Pancreas (tissue), 10 donors: ENCODE data around the gene USP28. TPM values are rescaled to one million over a fixed set of nuclear protein-coding genes. Genes with fewer than 3 reads are reported as not detected.

Source experiments
- ATAC-seq, 4 donors: fragments of 200-7000 bp; cut with Tn5 transposase; one replicate each; pipeline versions ENCODE4 v1.8.0 to v1.9.1; 2020; ENCODE audit warnings: mild to moderate bottlenecking in 4 of 4, moderate library complexity in 4 of 4
- DNase-seq, 6 donors: peaks; one replicate each; pipeline ENCODE4 v3.0.0-alpha.2; 2020
- FAIRE-seq: peaks from 2 replicates; lab custom pipeline; 2012; peaks lifted over from hg19 to GRCh38; lab: Jason Lieb, UNC
- H3K27ac ChIP-seq, 4 donors: fragments of 200-600 bp; sonication (generic); 1 replicate in 3 of 4; 2 replicates in 1 of 4; pipeline versions ENCODE4 v1.5.0 to v1.8.0; 2020
- H3K27me3 ChIP-seq, 4 donors: fragments of 200-600 bp; one replicate each; pipeline ENCODE4 v1.8.0; 2021
- H3K36me3 ChIP-seq, 3 donors: fragments of 200-600 bp; sonication (generic) in 1 of 3; one replicate each; pipeline versions ENCODE4 v1.5.0 to v1.8.0; 2020 to 2021
- H3K4me1 ChIP-seq, 3 donors: fragments of 200-600 bp; one replicate each; pipeline ENCODE4 v1.8.0; 2021
- H3K4me3 ChIP-seq, 4 donors: fragments of 200-600 bp; sonication (generic) in 2 of 4; one replicate each; pipeline versions ENCODE4 v1.5.0 to v1.8.0; 2020 to 2021
- H3K9me3 ChIP-seq, 4 donors: fragments of 200-600 bp; one replicate each; pipeline ENCODE4 v1.8.0; 2021
- CTCF ChIP-seq, 4 donors: fragments of 200-600 bp; sonication (generic) in 3 of 4; IDR thresholded peaks; one replicate each; pipeline versions ENCODE4 v1.5.0 to v1.8.0; 2021; ENCODE audit warnings: antibody characterized with exemption in 4 of 4
- WGBS, 2 donors: extraction: QIAGEN DNeasy Blood & Tissue Kit; methylation state at CpG; one replicate each; pipeline ENCODE4 v1.1.7; 2013; 5-methylcytosine and 5-hydroxymethylcytosine counted together
- intact Hi-C, 3 donors: fragments of 100-400 bp; cut with DNase I; formaldehyde crosslinking; loops; one replicate each; pipeline versions ENCODE4 v1.11.1 to v1.14.2; 2022
- polyA plus RNA-seq, 2 donors: library from polyadenylated mRNA; stranded (reverse); fragments of 200-250 nt; gene quantifications; one replicate each; pipeline ENCODE4 v1.2.3, GENCODE V29; 2013
- total RNA-seq, 6 donors: library from RNA; stranded (reverse); fragmentation: NEBNext Ultra II Directional in 4 of 6; extraction: Animal tissue kit (Norgen Biotek cat#: 25700) in 4 of 6; gene quantifications; one replicate each; pipeline versions ENCODE4 v1.2.1 to v1.2.4, GENCODE V29; 2021 to 2023
- donor health status: healthy with polysubstance abuse.
- donor health status: DM: no; HTN: no; CAD: no; lungs with moderate emphysema.
- donor health status: DM: no; HTN: no; CAD: no.
- donor health status: control.
- donor health status: control.
- donor health status: Bipolar disorder and iron deficiency.
- donor health status: DM: yes; HTN: yes; CAD: no.
- donor health status: DM: no; HTN: no; CAD: no.
- donor health status: DM: no; HTN: no; CAD: no.
- donor health status: DM: yes; HTN: yes; CAD: no.

Gene USP28
- total and polyA plus RNA-seq, 8 donors = 3.2 to 16.6 (median 8.0) TPM

- TF ChIP-seq CTCF (IDR thresholded peaks at IDR 0.05) = no peak
- DNase-seq = no peak
- Histone ChIP-seq H3K9me3 (no peaks in the 10 kb centered on the region), H3K27ac (no peak overlapping the region), H3K27me3 (no peaks in the 10 kb centered on the region), H3K36me3 (no peaks in the 10 kb centered on the region), H3K4me1 (peaks cover 3 to 7% (median 4%) of the 10 kb centered on the region in 3 donors), H3K4me3 (no peak overlapping the region)
- no peak for ATAC-seq
- FAIRE-seq = no peak
- intact Hi-C loops = loop anchor here in 1 of 3 donors (5.0 kb wide), 1 partner anchor 361 kb away; no protein-coding TSS in a partner anchor
- WGBS, 2 donors = 80 to 81% methylated on average over 2 of the region's 2 CpGs
Measured at GRCh38 chr11:113901141-113901540, 25.8 kb upstream of the USP28 start.

DNA sequence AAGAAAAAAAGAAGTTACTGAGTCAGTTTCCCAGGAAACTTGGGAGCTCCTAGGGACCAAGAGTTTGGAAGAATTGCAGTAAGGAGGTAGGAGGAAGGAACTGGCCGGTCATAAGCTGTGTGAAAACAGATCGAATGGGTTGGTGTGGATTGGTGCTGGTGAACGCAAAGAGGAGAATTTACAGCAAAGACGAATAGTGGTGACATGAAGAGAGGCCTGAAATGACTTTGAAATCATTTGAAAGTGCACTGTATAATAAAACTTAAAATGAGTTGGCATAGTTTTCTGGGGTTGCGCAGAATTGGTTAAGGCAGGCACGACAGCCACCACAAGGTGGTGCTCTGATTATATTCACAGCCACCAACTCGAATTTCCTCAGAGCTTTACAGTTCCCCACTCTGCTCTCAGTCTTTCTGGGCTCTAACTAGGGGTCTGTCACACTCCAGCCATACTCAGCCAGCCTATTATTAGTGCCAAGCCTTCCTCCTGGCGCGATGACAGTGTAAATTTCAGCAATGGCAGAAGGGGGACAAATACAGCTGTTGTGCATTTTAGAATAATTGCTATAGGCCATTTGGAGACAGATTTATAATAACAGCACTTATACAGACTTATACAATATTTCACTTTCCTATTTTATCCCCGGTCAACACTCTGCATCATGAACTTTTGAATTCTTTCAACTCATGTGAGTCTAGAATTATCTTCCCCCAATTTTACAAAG lies 20.9 kb upstream of the USP28 start:
- H3K27ac ChIP-seq = no peak overlapping the region
- intact Hi-C loops = loop anchor here in 1 of 3 donors (10.0 kb wide), 1 partner anchor 368 kb away; no protein-coding TSS in a partner anchor
- peak in 2 of 6 donors; percentile 40 to 62 for DNase-seq

DNA sequence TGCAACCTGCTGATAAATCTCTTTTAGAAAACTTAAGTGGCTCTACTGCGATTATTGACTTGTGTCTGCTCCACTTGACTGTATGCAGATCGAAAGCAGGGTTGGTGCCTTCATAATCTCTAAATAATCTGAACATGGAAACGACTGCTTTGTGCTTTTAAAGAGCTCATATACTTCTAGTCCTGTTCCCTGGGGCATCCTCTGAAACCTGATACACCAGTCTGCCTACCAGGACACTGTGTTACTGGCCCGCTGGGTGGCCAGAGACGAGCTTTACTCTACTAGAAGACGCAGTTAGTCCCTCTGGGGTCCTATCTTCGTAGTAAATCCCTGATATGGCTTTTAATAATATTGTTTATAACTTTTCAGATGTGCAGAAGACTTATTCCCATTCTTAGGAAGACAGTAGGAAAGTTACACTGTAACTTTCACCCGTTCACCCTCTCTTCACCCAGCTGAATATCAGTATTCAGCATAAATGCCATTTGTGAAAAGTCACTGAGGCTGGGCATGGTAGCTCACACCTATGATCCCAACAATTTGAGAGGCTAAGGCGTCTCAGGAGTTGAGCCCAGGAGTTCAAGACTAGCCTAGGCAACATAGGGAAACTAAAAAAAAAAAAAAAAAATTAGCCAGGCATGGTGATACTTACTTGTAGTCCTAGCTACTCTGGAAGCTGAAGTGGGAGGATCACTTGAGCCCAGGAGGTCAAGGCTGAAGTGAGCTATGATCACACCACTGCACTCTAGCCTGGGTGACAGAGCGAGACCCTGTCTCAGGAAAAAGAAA lies 20.2 kb upstream of the USP28 start:
- no peak for DNase-seq
- H3K4me1 ChIP-seq = no peaks in the 10 kb centered on the region
- no peak overlapping the region for H3K4me3 ChIP-seq
- ATAC-seq = no peak
- no peak overlapping the region for H3K27ac ChIP-seq
- WGBS, 2 donors = 45 to 54% methylated on average over 10 of the region's 10 CpGs
- H3K36me3 ChIP-seq = no peaks in the 10 kb centered on the region
- no peaks in the 10 kb centered on the region for H3K9me3 ChIP-seq
- H3K27me3 ChIP-seq = no peaks in the 10 kb centered on the region
- no peak for TF ChIP-seq CTCF (IDR thresholded peaks at IDR 0.05)
- FAIRE-seq = no peak
- intact Hi-C loops = loop anchor here in 1 of 3 donors (10.0 kb wide), 1 partner anchor 369 kb away; no protein-coding TSS in a partner anchor

More for the DNA sequence above, 20.9 kb upstream of the USP28 start:
- ATAC-seq (peak; percentile 70 to 91 (median 86)), FAIRE-seq (no peak)
- TF ChIP-seq CTCF (IDR thresholded peaks at IDR 0.05) = peak; percentile 58 to 70 (median 65)
- Histone ChIP-seq H3K36me3 (no peaks in the 10 kb centered on the region), H3K4me3 (no peak overlapping the region), H3K9me3 (no peaks in the 10 kb centered on the region), H3K27me3 (no peaks in the 10 kb centered on the region), H3K4me1 (no peaks in the 10 kb centered on the region)
- WGBS, 2 donors = 19 to 23% methylated on average over 10 of the region's 10 CpGs

- 73 to 75% methylated on average over 9 of the region's 9 CpGs for WGBS, 2 donors
- no peaks in the 10 kb centered on the region for H3K27me3 ChIP-seq
- DNase-seq (no peak), ATAC-seq (no peak), FAIRE-seq (no peak)
- no peak for TF ChIP-seq CTCF (IDR thresholded peaks at IDR 0.05)
- H3K4me1 ChIP-seq = no peaks in the 10 kb centered on the region
- H3K27ac ChIP-seq = no peak overlapping the region
- no peaks in the 10 kb centered on the region for H3K36me3 ChIP-seq
- no peaks in the 10 kb centered on the region for H3K9me3 ChIP-seq
- no peak overlapping the region for H3K4me3 ChIP-seq
- intact Hi-C loops = loop anchor here in 1 of 3 donors (10.0 kb wide), 1 partner anchor 370 kb away; no protein-coding TSS in a partner anchor
Measured at GRCh38 chr11:113894421-113894996, 19.1 kb upstream of the USP28 start.
